HG03060 (cell line): ENCODE results near the gene ANXA1.
A peak's percentile ranks its signal among the peaks of the same experiment; 100 is the strongest.
"Not testable (repeated sequence)": the region's sequence is repeated elsewhere in the genome, so short reads cannot be mapped to it uniquely, and the experiment has no call there.

Source experiments
- ATAC-seq: cut with Tn5 transposase; IDR thresholded peaks from one replicate; pipeline ENCODE4 v1.9.1; 2021; ENCODE audit warnings: low read depth, moderate number of reproducible peaks; ENCODE audit not compliant: unreplicated experiment

Gene ANXA1

GRCh38 chr9:73166468-73166867 is 14.8 kb downstream of the ANXA1 start:
- ATAC-seq, result no peak

GRCh38 chr9:73167614-73168013 is 15.9 kb downstream of the ANXA1 start:
- ATAC-seq, result no peak

- no peak for ATAC-seq
Measured at GRCh38 chr9:73168298-73168934, 16.8 kb downstream of the ANXA1 start.

GRCh38 chr9:73170185-73170957 is 18.7 kb downstream of the ANXA1 start:
- no peak for ATAC-seq

- ATAC-seq, result no peak
Measured at GRCh38 chr9:73172901-73173215, 21.2 kb downstream of the ANXA1 start.

- no peak for ATAC-seq
Measured at GRCh38 chr9:73173557-73174329, 22.1 kb downstream of the ANXA1 start.

GRCh38 chr9:73174330-73174980 is 22.8 kb downstream of the ANXA1 start:
- no peak for ATAC-seq

- ATAC-seq, result no peak
Measured at GRCh38 chr9:73176450-73176875, 24.8 kb downstream of the ANXA1 start.

GRCh38 chr9:73178044-73178443 is 26.4 kb downstream of the ANXA1 start:
- ATAC-seq, result no peak

- peak; percentile 62 for ATAC-seq
Measured at GRCh38 chr9:73179589-73179988, 27.9 kb downstream of the ANXA1 start.

GRCh38 chr9:73180403-73180802 is 28.7 kb downstream of the ANXA1 start:
- no peak for ATAC-seq

GRCh38 chr9:73182928-73183327 is 31.3 kb downstream of the ANXA1 start:
- ATAC-seq, result no peak

GRCh38 chr9:73183428-73183827 is 31.8 kb downstream of the ANXA1 start:
- ATAC-seq, result no peak

GRCh38 chr9:73183917-73184861 is 32.5 kb downstream of the ANXA1 start:
- ATAC-seq, result no peak

GRCh38 chr9:73191109-73191508 is 39.4 kb downstream of the ANXA1 start:
- not testable (repeated sequence) for ATAC-seq

GRCh38 chr9:73194284-73194683 is 42.6 kb downstream of the ANXA1 start:
- no peak for ATAC-seq

- no peak for ATAC-seq
Measured at GRCh38 chr9:73199448-73199847, 47.8 kb downstream of the ANXA1 start.

GRCh38 chr9:73199886-73200285 is 48.2 kb downstream of the ANXA1 start:
- no peak for ATAC-seq

- no peak for ATAC-seq
Measured at GRCh38 chr9:73200694-73201452, 49.2 kb downstream of the ANXA1 start.
